Duodenal mucosa (tissue), 2 donors: ENCODE measurements around the gene HOXD9.

Experiments used
- H3K27ac ChIP-seq: one replicate; pipeline ENCODE4 v1.7.0; 2013; ENCODE audit warnings: low read depth, low read length
- H3K27me3 ChIP-seq, 2 donors: one replicate each; pipeline ENCODE4 v1.7.0; 2013; ENCODE audit warnings: low read length in 2 of 2, control low read depth in 1 of 2; ENCODE audit not compliant: insufficient read depth in 2 of 2, control insufficient read depth in 1 of 2
- H3K36me3 ChIP-seq, 2 donors: one replicate each; pipeline ENCODE4 v1.7.0; 2013; ENCODE audit warnings: low read length in 2 of 2, control low read depth in 1 of 2; ENCODE audit not compliant: insufficient read depth in 2 of 2, control insufficient read depth in 1 of 2
- H3K4me1 ChIP-seq, 2 donors: one replicate each; pipeline ENCODE4 v1.7.0; 2013; ENCODE audit warnings: low read length in 2 of 2, control low read depth in 1 of 2; ENCODE audit not compliant: insufficient read depth in 2 of 2, control insufficient read depth in 1 of 2
- H3K4me3 ChIP-seq, 2 donors: one replicate each; pipeline ENCODE4 v1.7.0; 2013; ENCODE audit warnings: low read length in 2 of 2, low read depth in 1 of 2
- H3K9ac ChIP-seq, 2 donors: one replicate each; pipeline ENCODE4 v1.7.0; 2013; ENCODE audit warnings: low read length in 2 of 2, low read depth in 1 of 2
- H3K9me3 ChIP-seq, 2 donors: one replicate each; pipeline ENCODE4 v1.7.0; 2013; ENCODE audit warnings: low read length in 2 of 2, control low read depth in 1 of 2; ENCODE audit not compliant: control insufficient read depth in 1 of 2

HOXD9 gene

DNA sequence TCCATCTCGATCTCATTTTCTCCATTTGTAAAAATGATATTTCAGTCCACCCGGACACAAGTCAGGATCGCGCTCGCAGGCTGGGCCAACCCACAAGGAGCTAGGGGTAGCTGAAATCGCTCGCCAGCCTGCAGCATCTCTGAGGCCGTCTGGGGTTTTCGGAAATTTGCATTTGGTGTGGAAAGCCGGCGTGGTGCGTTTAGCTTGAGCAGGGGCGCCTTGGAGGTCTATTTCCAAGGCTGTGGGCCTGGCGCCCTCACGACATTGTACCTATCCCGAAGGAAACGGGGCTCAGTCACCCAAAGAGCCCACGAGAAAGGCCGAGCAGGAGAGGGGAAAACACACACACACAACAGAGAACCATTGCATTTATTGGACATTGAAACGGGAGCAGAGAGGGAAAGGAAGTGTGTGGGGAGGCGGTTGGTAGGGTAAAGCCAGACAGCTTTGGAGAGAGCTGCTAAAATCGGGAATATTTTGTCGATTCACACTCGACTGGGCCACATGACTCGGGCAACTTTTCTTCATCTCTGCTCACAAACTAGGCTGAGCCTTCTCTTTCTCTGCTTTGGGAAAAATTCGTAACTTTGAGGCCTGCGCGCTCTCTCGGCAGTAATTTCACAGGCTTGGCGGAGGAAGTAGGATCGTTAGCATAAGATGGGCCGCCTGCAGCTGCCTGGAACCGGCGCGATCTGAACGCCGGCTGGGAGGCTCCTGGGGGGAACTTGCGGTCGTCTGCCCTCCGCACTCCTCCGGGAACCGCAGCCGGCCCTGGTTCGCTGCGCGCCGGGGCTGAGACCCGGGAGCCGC lies 5.9 kb downstream of the HOXD9 start:
- no peak overlapping the region for H3K9ac ChIP-seq
- no peak overlapping the region for H3K27ac ChIP-seq
- no peaks in the 10 kb centered on the region for H3K4me1 ChIP-seq
- peak overlapping the region in 1 of 2 donors; percentile 11 for H3K4me3 ChIP-seq
- no peaks in the 10 kb centered on the region for H3K9me3 ChIP-seq
- no peaks in the 10 kb centered on the region for H3K36me3 ChIP-seq
- peaks cover 81 to 89% of the 10 kb centered on the region in 2 donors for H3K27me3 ChIP-seq

DNA sequence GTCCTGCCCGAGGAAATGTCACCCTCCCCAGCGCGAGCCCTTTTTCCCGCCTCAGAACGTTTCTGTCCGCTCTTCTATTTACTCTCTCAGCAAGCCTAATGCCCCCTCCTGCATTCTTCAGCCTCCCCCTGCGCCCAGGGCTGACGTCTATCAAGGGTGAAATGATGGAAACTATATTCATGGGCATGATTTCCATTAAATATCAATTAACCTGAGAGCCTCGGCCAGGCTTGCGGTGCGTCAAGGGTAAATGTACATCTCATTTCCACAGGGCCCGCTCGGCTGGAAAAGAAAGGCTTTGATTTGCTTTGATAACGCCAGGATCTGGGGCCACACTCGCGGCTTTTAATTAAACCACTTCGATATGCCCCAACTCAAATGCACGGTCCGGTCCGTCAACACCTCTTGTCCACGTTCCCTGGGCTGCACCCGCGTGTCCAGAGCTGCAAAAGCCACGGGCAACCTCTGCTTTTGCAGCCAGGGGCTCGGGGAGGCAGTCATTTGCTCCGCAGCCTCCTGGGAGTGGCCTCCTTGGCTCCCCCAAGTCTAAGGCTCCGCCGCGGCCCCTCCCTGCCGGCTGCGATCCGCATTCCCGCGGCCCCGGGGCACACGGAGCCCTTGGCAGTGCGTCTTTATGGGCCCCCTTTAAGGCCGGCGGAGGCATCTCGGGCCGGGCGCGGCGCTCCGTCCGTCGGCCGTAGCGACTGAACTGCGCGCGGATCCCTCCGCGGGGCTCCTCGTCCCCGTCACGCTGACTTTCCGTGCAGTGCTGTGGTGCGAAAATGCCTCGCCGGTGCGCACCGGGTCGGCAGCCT lies 6.7 kb downstream of the HOXD9 start, which contains the start of gene HOXD8:
Gene HOXD8, plus strand, starts transcription at position 724 of the 815 bp plus-strand sequence. CDS start 662 bp downstream, outside the sequence.
- Histone ChIP-seq H3K36me3 (no peaks in the 10 kb centered on the region), H3K4me1 (no peaks in the 10 kb centered on the region), H3K9ac (no peak within 1 kb of the TSS), H3K27me3 (peaks cover 81 to 88% of the 10 kb centered on the region in 2 donors), H3K27ac (peak within 1 kb of the TSS; percentile 67), H3K9me3 (no peaks in the 10 kb centered on the region), H3K4me3 (peak within 1 kb of the TSS; percentile 11 to 28)

GRCh38 chr2:176129813-176130146 lies 7.3 kb downstream of the HOXD9 start:
- H3K4me3 ChIP-seq: no peak overlapping the region
- H3K4me1 ChIP-seq: no peaks in the 10 kb centered on the region
- peak overlapping the region; percentile 67 for H3K27ac ChIP-seq
- no peaks in the 10 kb centered on the region for H3K36me3 ChIP-seq
- no peak overlapping the region for H3K9ac ChIP-seq
- H3K27me3 ChIP-seq: peaks cover 79 to 88% of the 10 kb centered on the region in 2 donors
- H3K9me3 ChIP-seq: no peaks in the 10 kb centered on the region

DNA sequence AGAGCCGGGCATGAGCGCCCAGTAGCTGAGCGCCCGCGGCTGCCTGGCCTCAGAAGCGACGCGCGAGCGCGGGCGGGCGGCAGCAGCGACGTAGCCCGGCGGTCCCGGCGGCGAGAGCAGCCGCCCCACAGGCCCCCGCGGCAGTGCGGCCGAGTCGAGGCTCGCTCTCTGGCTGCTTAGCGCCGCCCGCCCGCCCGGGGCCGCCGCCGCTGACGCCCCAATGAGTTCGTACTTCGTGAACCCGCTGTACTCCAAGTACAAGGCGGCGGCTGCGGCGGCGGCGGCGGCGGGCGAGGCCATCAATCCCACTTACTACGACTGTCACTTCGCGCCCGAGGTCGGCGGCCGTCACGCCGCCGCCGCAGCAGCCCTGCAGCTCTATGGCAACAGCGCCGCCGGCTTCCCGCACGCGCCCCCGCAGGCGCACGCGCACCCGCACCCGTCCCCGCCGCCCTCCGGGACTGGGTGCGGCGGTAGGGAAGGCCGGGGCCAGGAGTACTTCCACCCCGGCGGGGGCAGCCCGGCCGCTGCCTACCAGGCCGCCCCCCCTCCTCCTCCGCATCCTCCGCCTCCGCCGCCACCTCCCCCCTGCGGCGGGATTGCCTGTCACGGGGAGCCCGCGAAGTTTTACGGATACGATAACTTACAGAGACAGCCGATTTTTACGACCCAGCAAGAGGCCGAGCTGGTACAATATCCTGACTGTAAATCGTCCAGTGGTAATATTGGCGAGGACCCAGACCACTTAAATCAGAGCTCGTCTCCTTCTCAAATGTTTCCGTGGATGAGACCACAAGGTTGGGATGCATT lies 7.8 kb downstream of the HOXD9 start:
- H3K27me3 ChIP-seq: peaks cover 79 to 88% of the 10 kb centered on the region in 2 donors
- H3K36me3 ChIP-seq: no peaks in the 10 kb centered on the region
- H3K9ac ChIP-seq: no peak overlapping the region
- H3K4me3 ChIP-seq: no peak overlapping the region
- no peaks in the 10 kb centered on the region for H3K9me3 ChIP-seq
- no peaks in the 10 kb centered on the region for H3K4me1 ChIP-seq
- H3K27ac ChIP-seq: no peak overlapping the region

DNA sequence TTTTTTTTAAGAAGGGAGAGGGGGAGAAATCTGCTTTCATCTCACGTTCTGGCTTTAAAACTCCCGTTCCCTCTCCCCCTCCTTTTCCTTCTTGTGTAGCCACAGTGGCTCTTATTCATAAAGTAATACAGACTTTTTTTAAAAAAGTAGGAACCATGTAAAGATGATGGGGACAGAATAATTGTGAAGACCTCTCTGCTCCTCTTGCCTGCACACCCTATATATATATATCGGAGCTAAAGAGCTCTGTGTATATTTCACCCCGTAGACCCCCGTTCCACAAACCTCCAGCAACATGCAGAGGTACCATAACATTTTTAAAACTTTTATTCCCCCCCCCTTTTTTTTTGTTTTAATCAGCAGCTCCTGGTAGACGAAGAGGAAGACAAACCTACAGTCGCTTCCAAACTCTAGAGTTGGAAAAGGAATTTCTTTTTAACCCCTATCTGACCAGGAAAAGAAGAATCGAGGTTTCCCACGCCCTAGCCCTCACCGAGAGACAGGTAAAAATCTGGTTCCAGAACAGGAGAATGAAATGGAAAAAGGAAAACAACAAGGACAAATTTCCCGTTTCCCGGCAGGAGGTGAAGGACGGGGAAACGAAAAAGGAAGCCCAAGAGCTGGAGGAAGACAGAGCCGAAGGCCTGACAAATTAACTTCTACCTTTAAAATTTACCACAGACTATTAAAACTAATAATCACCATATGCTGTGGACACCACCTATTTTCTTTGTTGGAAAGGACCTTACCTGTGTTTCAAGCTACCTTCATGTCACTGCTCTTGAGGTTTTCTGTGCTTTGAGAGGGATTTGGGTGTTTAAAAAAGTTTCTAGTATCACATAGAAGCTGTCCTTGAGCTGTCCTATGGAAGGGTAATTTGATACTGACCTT lies 8.7 kb downstream of the HOXD9 start:
- Histone ChIP-seq H3K36me3 (no peaks in the 10 kb centered on the region), H3K4me3 (no peak overlapping the region), H3K27ac (no peak overlapping the region), H3K9me3 (no peaks in the 10 kb centered on the region), H3K4me1 (peaks cover 0 to 5% of the 10 kb centered on the region in 2 donors), H3K9ac (no peak overlapping the region), H3K27me3 (peaks cover 79 to 88% of the 10 kb centered on the region in 2 donors)

DNA sequence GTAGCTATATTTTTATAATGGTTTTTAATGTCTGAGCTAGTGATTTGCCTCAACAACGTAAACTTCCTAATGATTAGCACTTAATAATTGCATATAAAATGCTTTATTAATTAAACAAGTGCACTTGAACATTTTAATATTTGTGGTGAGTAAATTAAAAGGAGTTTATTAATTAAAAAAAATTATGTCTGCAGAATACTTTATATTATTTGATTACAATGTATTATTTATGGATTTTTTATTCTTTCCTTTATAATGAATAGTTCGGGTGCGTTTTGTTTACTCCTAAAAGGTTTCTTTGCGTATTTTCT lies 9.3 kb downstream of the HOXD9 start:
- Histone ChIP-seq H3K9ac (no peak overlapping the region), H3K4me3 (no peak overlapping the region), H3K27me3 (peaks cover 80 to 89% of the 10 kb centered on the region in 2 donors), H3K27ac (no peak overlapping the region), H3K36me3 (no peaks in the 10 kb centered on the region), H3K9me3 (no peaks in the 10 kb centered on the region), H3K4me1 (peaks cover 0 to 6% of the 10 kb centered on the region in 2 donors)

- Histone ChIP-seq H3K27ac (no peak overlapping the region), H3K4me1 (peaks cover 0 to 9% of the 10 kb centered on the region in 2 donors), H3K4me3 (peak overlapping the region; percentile 23 to 57), H3K9ac (no peak overlapping the region), H3K9me3 (no peaks in the 10 kb centered on the region), H3K36me3 (no peaks in the 10 kb centered on the region), H3K27me3 (peaks cover 82 to 90% of the 10 kb centered on the region in 2 donors)
Observed at GRCh38 chr2:176132205-176133171, 10.0 kb downstream of the HOXD9 start.

DNA sequence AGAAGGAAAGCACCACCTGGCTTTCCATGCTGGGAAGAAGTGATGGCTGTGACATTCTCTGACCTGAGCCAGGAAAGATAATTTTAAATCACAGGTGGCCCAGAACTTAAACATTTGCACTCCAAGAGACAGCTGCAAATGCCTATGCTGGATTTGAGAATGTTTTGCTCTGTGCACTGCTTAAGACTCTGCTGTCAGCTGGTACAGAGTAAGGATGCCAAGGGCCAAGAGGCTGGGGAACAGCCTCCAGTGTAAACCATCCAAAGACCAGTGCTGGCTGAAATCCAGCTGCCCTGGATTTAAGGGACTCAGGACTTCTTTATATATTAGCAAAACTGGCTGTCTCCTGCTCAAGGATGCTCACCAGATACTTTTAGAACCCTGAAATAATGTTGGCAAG lies 10.9 kb downstream of the HOXD9 start:
- H3K4me3 ChIP-seq: no peak overlapping the region
- H3K9ac ChIP-seq: no peak overlapping the region
- no peaks in the 10 kb centered on the region for H3K36me3 ChIP-seq
- no peak overlapping the region for H3K27ac ChIP-seq
- H3K27me3 ChIP-seq: peaks cover 82 to 89% of the 10 kb centered on the region in 2 donors
- H3K9me3 ChIP-seq: no peaks in the 10 kb centered on the region
- H3K4me1 ChIP-seq: peaks cover 0 to 9% of the 10 kb centered on the region in 2 donors
